Right atrium auricular region (tissue), 2 donors: ENCODE data around the gene MYBPC2. TPM values are rescaled to one million over a fixed set of nuclear protein-coding genes. Genes with fewer than 3 reads are reported as not detected.
"Not testable (repeated sequence)": the region's sequence is repeated elsewhere in the genome, so short reads cannot be mapped to it uniquely, and the experiment has no call there.

ENCODE experiments used
- DNase-seq: peaks from one replicate; pipeline ENCODE4 v3.0.0-alpha.2; 2019; ENCODE audit warnings: low spot score
- H3K27ac ChIP-seq, 2 donors: fragments of 200-600 bp; sonication (generic); 1 replicate in 1 of 2; 2 replicates in 1 of 2; pipeline ENCODE4 v1.5.1; 2016 to 2019
- H3K27me3 ChIP-seq, 2 donors: fragments of 200-600 bp; sonication (generic); one replicate each; pipeline versions ENCODE4 v1.5.1 to v1.6.0; 2017 to 2019
- H3K36me3 ChIP-seq: fragments of 200-600 bp; sonication (generic); one replicate; pipeline ENCODE4 v1.5.1; 2016
- H3K4me1 ChIP-seq, 2 donors: fragments of 200-600 bp; sonication (generic); one replicate each; pipeline versions ENCODE4 v1.5.1 to v1.6.0; 2017 to 2019
- H3K4me3 ChIP-seq, 2 donors: fragments of 200-600 bp; sonication (generic); 1 replicate in 1 of 2; 2 replicates in 1 of 2; pipeline ENCODE4 v1.5.1; 2017 to 2019; ENCODE audit warnings: mild to moderate bottlenecking in 1 of 2, moderate library complexity in 1 of 2
- H3K9me3 ChIP-seq, 2 donors: fragments of 200-600 bp; sonication (generic); one replicate each; pipeline ENCODE4 v1.5.1; 2019
- CTCF ChIP-seq, 2 donors: fragments of 200-600 bp; sonication (generic); IDR thresholded peaks; one replicate each; pipeline ENCODE4 v1.5.1; 2019; ENCODE audit warnings: antibody characterized with exemption in 2 of 2
- total RNA-seq, 2 donors: library from RNA; depleted of rRNA; stranded (reverse); fragments of >200 nt; gene quantifications; one replicate each; pipeline ENCODE4 v1.1.0, GENCODE V29; 2016

MYBPC2 gene
- total RNA-seq, 2 donors from 2014 or later = not detected

- DNase-seq = no peak
These were observed 45.4 kb upstream of the MYBPC2 start for GRCh38 chr19:50387176-50387867.

GRCh38 chr19:50387868-50388245 is 44.8 kb upstream of the MYBPC2 start:
- no peak overlapping the region for H3K4me3 ChIP-seq
- no peaks in the 10 kb centered on the region for H3K27me3 ChIP-seq
- no peak for DNase-seq
- H3K27ac ChIP-seq = no peak overlapping the region
- no peaks in the 10 kb centered on the region for H3K9me3 ChIP-seq
- H3K4me1 ChIP-seq = peaks cover 0 to 20% of the 10 kb centered on the region in 2 donors
- no peak for TF ChIP-seq CTCF (IDR thresholded peaks at IDR 0.05)
- peaks cover 2% of the 10 kb centered on the region for H3K36me3 ChIP-seq

More at GRCh38 chr19:50387176-50387867, 45.4 kb upstream of the MYBPC2 start:
- Histone ChIP-seq H3K36me3 (peaks cover 7% of the 10 kb centered on the region), H3K27ac (no peak overlapping the region), H3K27me3 (no peaks in the 10 kb centered on the region), H3K4me3 (no peak overlapping the region), H3K9me3 (no peaks in the 10 kb centered on the region), H3K4me1 (peaks cover 0 to 20% of the 10 kb centered on the region in 2 donors)
- TF ChIP-seq CTCF (IDR thresholded peaks at IDR 0.05) = no peak

GRCh38 chr19:50390295-50390694 is 42.4 kb upstream of the MYBPC2 start:
- H3K36me3 ChIP-seq, H3K4me3 ChIP-seq, H3K27ac ChIP-seq, DNase-seq, H3K4me1 ChIP-seq, H3K9me3 ChIP-seq, H3K27me3 ChIP-seq: not testable (repeated sequence)

GRCh38 chr19:50390952-50391351 is 41.7 kb upstream of the MYBPC2 start:
- H3K4me3 ChIP-seq, H3K4me1 ChIP-seq, DNase-seq: not testable (repeated sequence)

GRCh38 chr19:50392759-50393158 is 39.9 kb upstream of the MYBPC2 start:
- no peaks in the 10 kb centered on the region for H3K27me3 ChIP-seq
- no peak for TF ChIP-seq CTCF (IDR thresholded peaks at IDR 0.05)
- H3K4me1 ChIP-seq = no peaks in the 10 kb centered on the region
- no peak overlapping the region for H3K4me3 ChIP-seq
- no peaks in the 10 kb centered on the region for H3K9me3 ChIP-seq
- H3K36me3 ChIP-seq = no peaks in the 10 kb centered on the region
- DNase-seq = no peak
- H3K27ac ChIP-seq = no peak overlapping the region

More at GRCh38 chr19:50390952-50391351, 41.7 kb upstream of the MYBPC2 start:
- H3K27ac ChIP-seq, H3K36me3 ChIP-seq, H3K9me3 ChIP-seq, H3K27me3 ChIP-seq: not testable (repeated sequence)

- Histone ChIP-seq H3K4me1 (no peaks in the 10 kb centered on the region), H3K27me3 (no peaks in the 10 kb centered on the region), H3K4me3 (no peak overlapping the region), H3K9me3 (no peaks in the 10 kb centered on the region), H3K36me3 (no peaks in the 10 kb centered on the region), H3K27ac (no peak overlapping the region)
- no peak for TF ChIP-seq CTCF (IDR thresholded peaks at IDR 0.05)
- DNase-seq = no peak
These were observed 39.1 kb upstream of the MYBPC2 start for GRCh38 chr19:50393589-50393988.

- no peaks in the 10 kb centered on the region for H3K4me1 ChIP-seq
- no peaks in the 10 kb centered on the region for H3K9me3 ChIP-seq
- H3K4me3 ChIP-seq = no peak overlapping the region
- no peaks in the 10 kb centered on the region for H3K27me3 ChIP-seq
- no peak for TF ChIP-seq CTCF (IDR thresholded peaks at IDR 0.05)
- H3K27ac ChIP-seq = no peak overlapping the region
- H3K36me3 ChIP-seq = no peaks in the 10 kb centered on the region
- no peak for DNase-seq
These were observed 38.7 kb upstream of the MYBPC2 start for GRCh38 chr19:50394017-50394416.
